Ishikawa (cell line): ENCODE measurements around the gene TRIM44.

ENCODE experiments used
- CEBPB ChIP-seq: IDR thresholded peaks from 2 replicates; pipeline ENCODE4 v1.6.1; 2012
- CREB1 ChIP-seq: IDR thresholded peaks from 2 replicates; pipeline ENCODE4 v1.6.1; 2012; ENCODE audit warnings: low read depth
- EGR1 ChIP-seq: IDR thresholded peaks from 2 replicates; pipeline ENCODE4 v1.6.1; 2012
- EP300 ChIP-seq: IDR thresholded peaks from 2 replicates; pipeline ENCODE4 v1.6.1; 2012; ENCODE audit warnings: borderline replicate concordance
- FOXM1 ChIP-seq: IDR thresholded peaks from 2 replicates; pipeline ENCODE4 v1.6.1; 2012; ENCODE audit warnings: low read depth, borderline replicate concordance
- MAX ChIP-seq: IDR thresholded peaks from 2 replicates; pipeline ENCODE4 v1.6.1; 2012
- NFIC ChIP-seq: IDR thresholded peaks from 2 replicates; pipeline ENCODE4 v1.6.1; 2012
- RAD21 ChIP-seq: IDR thresholded peaks from 2 replicates; pipeline ENCODE4 v1.6.1; 2012; ENCODE audit warnings: low read depth
- REST ChIP-seq: IDR thresholded peaks from 2 replicates; pipeline ENCODE4 v1.6.1; 2012; ENCODE audit warnings: low read depth, mild to moderate bottlenecking
- TAF1 ChIP-seq: IDR thresholded peaks from 2 replicates; pipeline ENCODE4 v1.6.1; 2012; ENCODE audit warnings: low read depth, mild to moderate bottlenecking
- TCF12 ChIP-seq: IDR thresholded peaks from 2 replicates; pipeline ENCODE4 v1.6.1; 2012; ENCODE audit warnings: low read depth
- TEAD4 ChIP-seq: IDR thresholded peaks from 2 replicates; pipeline ENCODE4 v1.6.1; 2012
- YY1 ChIP-seq: IDR thresholded peaks from 2 replicates; pipeline ENCODE4 v1.6.1; 2012; ENCODE audit warnings: low read depth
- ZBTB7A ChIP-seq: IDR thresholded peaks from 2 replicates; pipeline ENCODE4 v1.6.1; 2012; ENCODE audit warnings: low read depth
- TF ChIP-seq, protein P1 (sequence below): IDR thresholded peaks from 2 replicates; pipeline ENCODE4 v1.6.1; 2012

Gene TRIM44

GRCh38 chr11:35650006-35650405 lies 12.6 kb upstream of the TRIM44 start:
- TF ChIP-seq FOXM1 = no peak
- no peak for TF ChIP-seq YY1
- no peak for TF ChIP-seq CREB1
- TF ChIP-seq TEAD4 = no peak
- no peak for TF ChIP-seq EP300
- no peak for TF ChIP-seq NFIC

GRCh38 chr11:35650467-35650866 lies 12.1 kb upstream of the TRIM44 start:
- TF ChIP-seq NFIC = no peak
- no peak for TF ChIP-seq TAF1
- no peak for TF ChIP-seq REST
- no peak for TF ChIP-seq CEBPB
- TF ChIP-seq, protein P1, sequence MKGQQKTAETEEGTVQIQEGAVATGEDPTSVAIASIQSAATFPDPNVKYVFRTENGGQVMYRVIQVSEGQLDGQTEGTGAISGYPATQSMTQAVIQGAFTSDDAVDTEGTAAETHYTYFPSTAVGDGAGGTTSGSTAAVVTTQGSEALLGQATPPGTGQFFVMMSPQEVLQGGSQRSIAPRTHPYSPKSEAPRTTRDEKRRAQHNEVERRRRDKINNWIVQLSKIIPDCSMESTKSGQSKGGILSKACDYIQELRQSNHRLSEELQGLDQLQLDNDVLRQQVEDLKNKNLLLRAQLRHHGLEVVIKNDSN = no peak
- no peak for TF ChIP-seq FOXM1
- TF ChIP-seq RAD21 = no peak
- no peak for TF ChIP-seq MAX
- TF ChIP-seq ZBTB7A = no peak

GRCh38 chr11:35651263-35651662 lies 11.3 kb upstream of the TRIM44 start:
- TF ChIP-seq, protein P1 = no peak
- TF ChIP-seq CREB1 (no peak), TAF1 (no peak), EP300 (no peak)

GRCh38 chr11:35654711-35655110 lies 7.9 kb upstream of the TRIM44 start:
- TF ChIP-seq MAX (no peak), ZBTB7A (no peak), TCF12 (no peak), EGR1 (no peak), EP300 (no peak), CREB1 (no peak), NFIC (no peak), TAF1 (no peak), TEAD4 (no peak), REST (no peak)

GRCh38 chr11:35655254-35655653 lies 7.3 kb upstream of the TRIM44 start:
- TF ChIP-seq REST = no peak
- no peak for TF ChIP-seq TAF1
- TF ChIP-seq FOXM1 = no peak
- TF ChIP-seq, protein P1 = no peak
- no peak for TF ChIP-seq CEBPB
- TF ChIP-seq MAX = no peak
- TF ChIP-seq EGR1 = no peak
- no peak for TF ChIP-seq ZBTB7A
- no peak for TF ChIP-seq EP300
- TF ChIP-seq NFIC = no peak
- TF ChIP-seq TEAD4 = no peak
- no peak for TF ChIP-seq CREB1
- TF ChIP-seq YY1 = no peak
- TF ChIP-seq TCF12 = no peak
- no peak for TF ChIP-seq RAD21
